Measurements from ENCODE around the gene RNF113B. TPM values are rescaled to one million over a fixed set of nuclear protein-coding genes. Genes with fewer than 3 reads are reported as not detected.

RNF113B gene
- polyA plus RNA-seq (ENCODE audit: insufficient read length): not detected
- long read RNA-seq, donor 1: 0 reads
- long read RNA-seq, donor 2: 0 reads
- long read RNA-seq, donor 3: 0 reads
- long read RNA-seq, donor 4: 0 reads
- long read RNA-seq, donor 5: 0 reads
- long read RNA-seq, donor 6: 0 reads
- long read RNA-seq, donor 7: 0 reads
- long read RNA-seq, donor 8: 0 reads

DNA sequence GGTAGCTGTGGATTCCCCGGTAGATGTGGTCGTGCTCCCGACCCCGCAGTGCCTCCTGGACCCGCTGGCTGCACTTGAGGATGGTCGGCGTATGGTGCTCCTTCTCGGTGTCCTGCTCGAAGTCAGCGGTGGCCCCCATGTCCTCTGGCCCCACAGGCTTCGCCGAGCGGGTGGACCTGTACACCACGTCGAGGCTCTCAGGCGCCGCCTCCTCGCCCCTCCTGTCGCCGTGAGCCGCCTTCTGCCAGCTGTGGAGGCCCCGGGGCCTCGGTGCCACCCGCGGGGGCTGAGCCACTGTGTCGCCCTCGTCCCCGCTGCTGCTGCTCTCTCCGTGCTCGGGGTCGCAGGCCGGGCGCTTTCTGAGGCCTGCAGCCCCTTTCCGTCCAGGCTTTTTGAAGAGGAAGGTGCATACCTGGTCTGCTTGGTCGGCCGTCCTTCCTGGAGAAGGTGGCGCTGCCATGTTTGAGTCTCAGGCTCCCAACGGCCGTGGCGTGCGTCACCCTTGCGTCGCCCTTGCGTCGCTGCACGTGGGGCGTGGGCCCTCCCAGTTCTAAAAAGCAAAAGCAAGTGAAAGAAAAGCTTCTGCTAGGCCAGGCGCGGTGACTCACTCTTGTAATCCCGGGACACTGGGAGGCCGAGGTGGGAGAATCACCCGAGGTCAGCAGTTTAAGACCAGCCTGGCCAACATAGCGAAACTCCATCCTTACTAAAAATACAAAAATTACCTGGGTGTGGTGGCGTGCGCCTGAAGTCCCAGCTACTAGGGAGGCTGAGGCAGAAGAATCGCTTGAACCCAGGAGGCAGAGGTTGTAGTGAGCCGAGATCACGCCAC lies at the start of gene RNF113B:
Gene RNF113B, minus strand, starts transcription at position 493 of the 832 bp plus-strand sequence. Its CDS starts 33 bp downstream, at position 460.
- no peak for DNase-seq

DNA sequence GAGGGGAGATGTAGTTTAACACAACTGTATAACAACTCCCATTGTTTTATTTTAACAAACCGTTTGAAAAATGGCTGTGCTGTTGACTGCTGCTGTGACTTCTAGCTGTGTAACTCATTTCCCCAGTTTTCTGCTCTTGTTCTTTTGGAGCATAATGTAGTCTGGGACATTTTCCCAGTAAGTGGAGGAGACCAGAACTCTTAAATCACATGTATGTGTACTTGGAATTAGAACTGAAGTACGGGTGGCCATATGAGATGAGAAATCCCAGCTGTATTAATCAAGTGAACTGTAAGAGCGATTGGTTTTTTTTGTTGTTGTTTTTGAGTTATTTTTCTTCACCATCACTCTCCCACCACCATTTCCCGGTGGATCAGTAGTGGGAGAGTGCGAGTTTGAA lies 49.4 kb upstream of the RNF113B start:
- no peak for DNase-seq

DNA sequence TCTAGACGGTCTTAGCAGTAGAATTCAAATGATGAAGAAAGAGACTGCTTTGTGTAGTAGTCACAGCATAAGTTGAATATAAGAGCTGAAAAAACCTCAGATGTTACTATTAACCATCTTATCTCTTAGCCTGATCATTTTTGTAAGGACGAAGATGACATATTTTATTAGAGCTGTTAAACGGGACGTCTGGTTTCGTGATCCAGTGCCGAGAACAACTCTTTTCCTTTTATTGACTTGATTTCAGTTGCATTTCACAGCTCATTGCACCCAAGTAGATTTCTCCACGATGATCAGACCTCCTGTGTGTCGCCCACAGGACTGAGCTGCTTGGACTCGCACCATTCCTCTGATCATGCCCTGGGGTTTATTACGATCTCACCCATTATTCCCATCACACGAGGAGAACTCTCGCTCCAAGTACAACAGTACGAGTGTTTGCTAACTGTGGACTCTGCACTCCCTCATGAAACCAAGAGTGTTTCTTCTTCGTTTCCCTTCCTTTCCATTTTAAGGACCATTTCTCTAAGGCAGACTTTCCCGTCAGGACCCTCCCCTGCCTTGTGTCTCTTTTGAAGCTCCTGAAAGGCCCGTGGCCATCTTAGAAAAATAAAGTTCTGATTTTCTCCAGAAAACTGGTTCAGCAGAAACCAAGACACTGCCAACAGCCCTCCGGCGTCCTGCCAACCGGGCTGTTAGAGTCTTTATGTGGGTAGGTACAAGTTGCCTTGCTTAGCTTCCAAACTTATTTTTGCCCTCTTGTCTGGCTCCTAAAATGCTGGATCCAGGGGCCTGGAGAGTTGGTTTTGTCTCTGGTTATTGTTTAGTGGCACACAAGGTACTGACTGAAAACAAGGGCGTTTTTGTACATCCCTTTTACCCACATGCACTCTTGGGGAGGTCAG lies 48.2 kb upstream of the RNF113B start:
- DNase-seq: no peak

DNA sequence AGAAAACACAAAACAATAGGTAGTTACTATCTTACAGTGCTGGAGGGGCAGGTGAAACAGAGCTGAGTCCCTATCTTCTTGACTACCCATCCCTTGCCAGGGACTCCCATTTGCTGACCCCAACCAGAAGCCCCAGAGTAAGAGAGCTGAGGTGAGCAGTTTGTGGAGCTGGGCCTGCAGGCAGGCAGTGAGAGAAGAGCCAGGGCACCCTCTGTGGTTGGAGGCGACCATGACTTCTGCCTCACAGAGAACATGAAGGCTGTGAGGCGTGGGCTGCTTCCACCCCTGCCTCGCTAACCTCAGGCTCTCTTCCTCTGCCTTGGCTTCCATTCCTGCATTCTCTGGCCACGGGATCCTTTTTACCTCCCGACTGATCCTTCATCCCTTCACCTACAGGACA lies 47.5 kb upstream of the RNF113B start:
- DNase-seq: no peak

DNA sequence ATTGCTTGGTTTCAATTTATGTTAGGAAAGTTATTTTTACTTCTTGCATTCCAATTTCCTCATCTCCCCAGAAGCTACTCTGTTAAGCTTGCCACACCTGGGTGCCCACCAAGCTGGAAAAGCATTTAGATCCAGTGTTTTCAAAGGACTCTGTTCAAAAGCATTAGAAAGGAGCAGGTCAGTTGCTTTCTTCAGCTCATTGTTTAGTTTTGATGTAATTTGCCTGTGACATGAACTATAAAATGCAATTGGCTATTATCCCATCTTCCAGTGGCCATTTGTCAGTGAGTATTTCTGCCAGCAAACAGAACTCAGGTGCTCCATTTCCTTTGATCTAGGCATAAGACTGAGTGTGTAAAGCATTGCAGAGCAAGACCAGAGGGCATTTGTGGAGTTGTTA lies 46.7 kb upstream of the RNF113B start:
- no peak for DNase-seq

DNA sequence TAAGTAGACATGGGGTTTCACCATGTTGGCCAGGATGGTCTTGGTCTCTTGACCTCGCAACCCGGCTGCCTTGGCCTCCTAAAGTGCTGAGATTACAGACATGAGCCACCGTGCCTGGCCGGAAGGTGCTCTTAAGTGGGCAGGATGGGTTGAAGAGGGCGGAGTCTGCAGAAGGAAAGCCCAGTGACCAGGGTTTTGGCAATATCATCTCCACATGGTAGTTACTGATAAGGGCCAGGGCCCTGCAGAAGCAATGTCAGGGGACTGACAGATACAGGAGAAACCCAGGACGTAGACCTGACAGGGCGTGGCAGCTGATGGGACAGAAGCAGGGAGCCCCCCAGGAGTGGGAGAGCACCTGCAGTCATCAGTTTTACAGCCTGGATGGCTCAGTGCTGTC lies 45.7 kb upstream of the RNF113B start:
- no peak for DNase-seq

DNA sequence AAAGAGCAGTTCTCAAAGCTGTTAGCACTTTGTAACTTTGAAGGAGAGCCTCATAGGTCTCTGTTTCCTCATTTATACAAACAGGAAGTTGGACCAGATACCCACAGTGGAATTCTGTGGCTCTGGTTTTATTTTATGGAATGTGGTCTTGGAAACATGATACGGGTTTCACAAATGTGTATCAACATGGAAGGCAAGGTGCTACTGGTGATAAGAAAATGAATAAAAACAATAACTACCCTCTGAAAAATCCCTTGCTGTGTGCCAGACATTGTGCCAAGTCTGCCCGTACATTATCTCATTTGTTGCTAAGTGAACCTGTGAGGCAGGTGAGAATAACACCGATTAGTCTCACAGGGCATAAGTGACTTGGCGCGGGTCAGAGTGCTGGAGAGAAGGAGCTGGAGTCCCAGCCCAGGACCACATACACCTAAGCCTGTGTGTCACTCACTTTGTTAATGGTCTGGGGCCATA lies 45.0 kb upstream of the RNF113B start:
- no peak for DNase-seq

DNA sequence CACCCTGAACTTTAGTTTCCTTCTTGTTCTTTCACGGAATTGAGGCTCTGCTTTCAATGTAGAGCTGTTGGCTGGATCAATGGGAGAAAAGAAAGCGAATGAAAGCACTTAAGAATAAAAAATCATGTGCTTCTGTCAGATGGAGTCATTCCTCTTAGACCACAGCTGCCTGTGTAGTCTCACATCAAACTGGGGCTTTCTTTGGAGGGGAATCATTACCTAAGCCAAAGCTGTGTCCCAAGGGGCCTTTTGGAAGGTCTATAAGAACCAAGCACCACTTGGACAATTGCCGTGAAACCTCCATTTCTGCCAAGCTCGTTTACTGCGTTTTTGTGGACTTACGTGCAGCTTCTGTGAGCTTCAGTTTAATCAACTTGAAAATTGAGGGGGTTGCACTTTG lies 44.2 kb upstream of the RNF113B start:
- no peak for DNase-seq

DNA sequence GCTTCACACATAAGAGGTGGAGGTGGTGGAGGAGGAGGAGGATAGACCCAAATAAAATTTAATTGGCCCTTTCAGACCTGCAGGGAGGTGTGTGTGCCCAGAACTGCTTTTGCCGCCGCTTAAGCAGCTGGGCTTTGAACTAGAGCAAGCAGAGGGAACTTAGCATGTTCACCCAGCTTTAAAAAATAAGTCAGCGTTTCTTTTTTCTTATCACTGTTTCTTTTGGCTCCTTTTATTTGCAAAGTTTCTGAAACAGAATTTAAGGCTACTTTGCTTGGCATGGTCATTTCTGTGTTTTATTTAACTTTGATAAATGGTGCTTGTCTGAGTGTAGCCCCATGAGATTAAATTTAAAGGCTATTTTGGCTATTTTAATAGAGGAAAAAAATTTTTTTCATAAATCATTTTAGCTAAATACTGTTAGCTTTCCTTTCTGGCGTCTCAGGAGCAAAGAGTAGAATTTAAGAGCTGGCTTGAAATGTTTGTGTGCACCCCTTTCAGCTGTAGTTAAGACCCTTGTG lies 43.3 kb upstream of the RNF113B start:
- DNase-seq: no peak

DNA sequence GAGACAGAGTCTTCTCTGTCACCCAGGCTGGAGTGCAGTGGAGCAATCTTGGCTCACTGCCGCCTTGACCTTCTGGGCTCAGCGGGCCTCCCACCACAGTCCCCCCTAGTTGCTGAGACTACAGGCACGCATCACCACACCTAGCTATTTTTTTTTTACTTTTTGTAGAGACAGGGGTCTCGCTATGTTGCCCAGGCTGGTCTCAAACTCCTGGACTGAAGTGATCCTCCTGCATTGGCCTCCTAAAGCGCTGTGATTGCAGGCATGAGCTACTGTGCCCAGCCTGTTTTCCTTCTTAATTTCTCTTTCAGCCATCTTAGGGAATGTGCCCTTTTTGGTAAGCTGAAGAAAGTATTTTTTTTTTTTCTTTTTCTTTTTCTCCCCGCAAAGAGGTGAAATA lies 42.6 kb upstream of the RNF113B start:
- no peak for DNase-seq

DNA sequence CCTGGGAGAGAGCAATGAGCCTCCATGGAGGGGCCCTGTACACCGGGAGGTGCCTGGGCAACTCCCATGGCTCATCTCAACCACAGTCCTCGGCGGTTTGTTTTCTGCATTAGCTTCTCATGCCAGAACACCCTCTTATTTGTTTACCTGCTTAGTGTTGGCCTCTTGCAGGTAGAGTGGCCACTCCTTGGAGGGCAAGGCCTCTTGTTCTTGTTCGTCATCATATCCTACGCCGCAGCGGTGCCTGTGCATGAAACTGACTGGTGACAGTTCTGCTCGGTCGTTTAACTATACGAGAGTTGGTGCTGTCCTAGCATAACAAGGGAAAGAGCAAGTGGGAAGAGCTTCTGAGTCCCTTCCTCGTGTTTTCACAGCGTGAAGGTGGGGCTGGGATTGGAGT lies 40.5 kb upstream of the RNF113B start:
- DNase-seq: no peak

DNA sequence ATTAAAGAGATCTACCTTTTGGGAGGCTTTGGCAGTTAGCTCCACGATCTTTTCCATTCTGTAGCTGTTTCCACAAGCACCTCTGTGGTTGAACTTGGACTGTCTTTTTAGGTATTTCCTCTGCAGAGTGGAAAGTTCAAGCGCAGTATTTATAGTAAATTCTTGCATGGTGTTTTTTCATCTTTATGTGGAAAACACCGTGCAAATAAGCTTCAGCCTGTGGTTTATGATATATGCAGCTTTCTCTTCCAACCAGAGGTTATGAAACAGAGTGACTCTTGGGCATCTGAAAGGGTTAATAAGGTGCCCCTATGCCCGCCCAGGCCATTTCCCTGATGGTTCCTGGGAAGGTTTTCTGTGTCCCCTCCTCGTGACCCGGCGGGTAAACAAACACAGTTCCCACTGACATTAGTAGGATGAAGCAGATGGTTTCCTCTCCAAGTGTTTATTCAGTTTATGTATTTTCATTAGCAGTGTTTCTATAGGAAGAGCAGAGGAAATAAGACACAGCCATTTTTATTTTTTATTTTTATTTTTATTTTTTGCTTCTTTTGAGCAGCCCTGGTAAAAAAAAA lies 39.7 kb upstream of the RNF113B start:
- DNase-seq: no peak

DNA sequence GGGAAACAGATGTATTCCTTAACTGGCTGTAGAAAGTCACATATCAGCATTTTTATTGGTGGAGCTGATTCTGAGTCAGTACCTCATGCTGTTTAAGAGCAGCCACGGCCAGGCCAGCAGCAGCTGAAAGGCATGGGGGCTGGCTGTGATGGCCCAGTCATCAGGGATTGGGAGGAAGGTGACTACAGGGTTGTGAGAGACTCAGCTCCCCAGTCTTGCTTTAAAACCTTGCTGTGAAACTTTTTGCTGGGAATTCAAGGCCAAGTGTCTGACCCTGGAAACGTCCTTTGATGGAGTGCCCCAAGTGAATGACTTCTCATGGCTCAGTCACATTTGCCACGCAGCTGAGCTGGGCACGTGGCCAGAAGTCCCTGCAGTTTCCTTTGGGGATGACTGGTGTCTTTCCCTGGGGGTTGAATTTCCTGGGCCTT lies 39.1 kb upstream of the RNF113B start:
- no peak for DNase-seq

DNA sequence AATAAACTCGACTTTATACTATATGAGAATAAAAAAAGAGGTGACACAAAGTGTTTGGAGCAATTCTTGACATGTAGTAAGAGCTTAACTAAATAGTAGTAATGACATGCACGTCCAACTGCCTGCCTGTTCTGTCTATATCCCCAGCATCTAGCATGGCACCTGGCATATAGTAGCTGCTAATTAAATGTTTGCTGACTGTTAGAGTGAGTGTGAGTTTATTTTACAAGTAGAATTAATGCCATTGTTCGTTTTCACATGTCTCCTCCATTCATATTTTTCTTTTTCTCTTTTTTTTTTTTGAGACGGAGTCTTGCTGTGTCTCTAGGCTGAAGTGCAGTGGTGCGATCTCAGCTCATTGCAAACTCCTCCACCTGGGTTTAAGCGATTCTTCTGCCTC lies 38.4 kb upstream of the RNF113B start:
- no peak for DNase-seq

DNA sequence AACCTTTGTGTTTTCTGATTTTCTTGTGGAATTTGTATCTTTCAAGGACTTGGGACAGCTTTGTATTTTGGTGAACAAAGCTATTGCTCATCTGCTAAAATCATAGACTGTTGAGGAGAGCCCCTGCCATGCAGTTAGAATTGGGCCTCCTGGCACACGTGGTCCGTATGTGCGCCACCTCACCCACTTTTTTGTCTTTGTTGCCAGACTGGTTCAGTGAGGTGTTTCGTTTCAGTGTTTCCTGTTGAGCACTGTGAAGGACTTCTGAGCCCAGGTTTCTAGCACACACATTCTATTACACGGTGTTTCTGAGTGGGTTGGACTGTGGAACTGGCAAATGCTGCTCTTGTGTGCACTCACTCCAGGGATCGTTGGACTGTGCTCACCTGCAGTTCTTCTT lies 37.6 kb upstream of the RNF113B start:
- DNase-seq: no peak

DNA sequence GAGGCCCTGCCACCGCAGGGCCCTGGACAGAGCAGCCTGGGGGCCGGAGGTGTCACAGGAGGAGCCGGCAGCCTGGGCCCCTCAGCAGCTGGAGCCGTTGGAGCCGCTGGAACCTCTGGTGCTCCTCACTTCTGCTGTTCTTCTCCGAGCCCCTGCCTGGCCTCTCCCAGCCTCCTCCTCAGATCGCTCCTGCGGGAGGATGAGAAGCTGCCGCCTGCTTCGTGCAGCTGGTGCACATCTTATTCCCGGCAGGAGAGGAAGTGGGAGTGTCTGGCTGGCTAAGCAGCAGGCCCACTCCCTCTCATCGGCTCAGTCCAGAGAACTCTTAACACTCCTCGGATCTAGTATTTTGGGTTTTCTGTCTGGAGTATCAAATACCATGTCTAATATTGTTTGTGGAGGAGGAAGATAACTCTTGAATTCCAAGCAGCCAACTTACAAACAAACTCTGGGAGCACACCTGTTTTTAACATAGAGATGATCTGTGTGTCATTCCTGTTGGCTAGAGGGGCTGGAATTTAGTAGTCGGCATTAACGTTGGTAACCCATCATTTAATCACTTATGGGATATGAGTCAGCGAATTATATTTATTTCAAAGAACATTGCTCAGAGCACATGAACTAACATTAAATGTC lies 37.1 kb upstream of the RNF113B start:
- DNase-seq: no peak

DNA sequence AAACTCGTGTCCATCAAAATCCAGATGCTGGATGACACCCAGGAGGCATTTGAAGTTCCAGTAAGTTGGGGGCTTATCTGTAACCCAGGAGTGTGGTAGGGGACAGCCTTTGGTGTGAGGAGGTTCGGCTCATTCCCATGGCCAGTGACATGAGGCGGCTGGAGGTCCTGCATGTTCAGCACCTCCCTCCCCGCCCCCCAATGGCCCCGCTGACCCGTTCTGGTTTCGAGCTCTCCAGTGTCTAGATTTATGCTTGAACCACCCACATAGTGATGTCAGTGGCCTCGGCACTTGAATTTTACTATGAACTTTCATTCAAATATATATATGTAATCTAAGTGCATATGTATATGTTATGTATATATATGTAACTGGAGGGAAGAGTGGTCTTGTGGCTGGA lies 36.3 kb upstream of the RNF113B start:
- no peak for DNase-seq

DNA sequence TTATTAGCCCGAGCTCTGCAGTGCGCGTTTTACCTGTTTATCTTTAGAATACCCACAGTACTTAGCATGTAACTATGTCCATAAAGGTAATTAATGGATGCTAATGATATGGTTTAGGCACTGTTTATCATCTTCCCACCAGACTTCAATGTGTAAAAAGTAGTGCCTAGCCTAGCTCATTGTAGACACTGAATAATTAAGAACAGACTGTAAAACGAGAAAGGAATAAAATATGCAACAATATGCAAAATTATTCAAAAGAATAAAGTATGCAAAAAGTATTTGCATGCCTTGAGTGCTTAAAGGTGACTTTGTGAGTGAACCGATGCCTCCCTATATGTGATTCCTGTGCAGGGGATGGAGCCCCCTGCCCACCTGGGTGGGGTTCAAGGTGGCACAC lies 35.7 kb upstream of the RNF113B start:
- DNase-seq: no peak

DNA sequence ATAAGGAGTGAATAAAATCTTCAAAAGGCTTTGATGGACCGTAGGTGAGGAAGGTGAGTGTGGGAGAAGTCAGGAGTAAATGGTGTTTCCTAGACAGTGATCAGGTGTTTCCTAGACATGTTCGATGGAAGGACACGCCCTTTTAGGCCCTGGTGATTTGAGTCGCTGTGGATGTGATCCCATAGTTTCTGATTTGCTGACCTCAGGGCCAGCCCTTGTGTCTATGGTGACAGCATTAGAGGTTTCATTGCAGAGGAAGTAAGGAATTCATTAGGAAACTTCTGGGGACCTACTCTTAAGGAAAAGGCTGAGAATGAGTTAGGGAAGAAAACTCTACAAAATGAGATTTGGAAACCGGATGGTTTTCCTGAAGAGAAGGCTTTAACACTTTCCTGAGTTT lies 31.5 kb upstream of the RNF113B start:
- DNase-seq: no peak

DNA sequence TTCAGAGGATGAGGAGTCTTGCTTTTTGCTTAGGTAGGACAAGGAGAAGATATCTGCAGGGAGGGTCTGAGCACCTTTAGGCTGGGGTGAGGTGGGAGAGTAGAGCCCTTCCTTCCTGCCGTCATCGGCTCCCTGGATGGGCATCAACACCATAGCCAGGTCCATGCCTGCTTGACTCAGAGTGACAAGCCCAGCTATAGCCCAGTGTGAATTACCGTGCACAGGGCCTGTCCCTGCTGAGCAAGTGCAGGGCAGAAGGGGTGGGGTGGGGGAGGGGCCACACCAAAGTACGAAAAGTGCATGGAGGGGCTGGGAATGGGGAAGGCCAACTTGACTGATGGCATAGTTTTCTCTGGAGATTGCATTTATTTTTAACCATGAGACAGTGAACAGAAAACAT lies 30.3 kb upstream of the RNF113B start:
- DNase-seq: no peak

DNA sequence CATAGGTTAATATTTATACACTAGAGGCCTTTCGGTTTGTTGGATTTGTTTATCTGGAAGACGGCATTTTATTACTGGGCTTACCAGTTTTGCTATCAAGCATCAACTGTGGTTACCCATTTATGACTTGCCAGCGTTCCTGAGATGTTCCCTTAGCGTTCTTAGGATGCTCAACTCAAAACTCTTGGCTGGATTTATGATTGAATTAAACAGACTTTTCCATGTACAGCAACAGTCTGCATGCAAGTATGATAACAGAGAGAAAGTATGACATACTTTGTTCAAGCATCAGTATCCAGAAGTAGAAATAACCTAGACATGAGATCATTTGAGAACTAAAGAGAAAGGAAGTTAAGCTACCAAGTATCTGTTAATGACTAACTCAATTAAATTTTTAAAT lies 29.9 kb upstream of the RNF113B start:
- DNase-seq: no peak

DNA sequence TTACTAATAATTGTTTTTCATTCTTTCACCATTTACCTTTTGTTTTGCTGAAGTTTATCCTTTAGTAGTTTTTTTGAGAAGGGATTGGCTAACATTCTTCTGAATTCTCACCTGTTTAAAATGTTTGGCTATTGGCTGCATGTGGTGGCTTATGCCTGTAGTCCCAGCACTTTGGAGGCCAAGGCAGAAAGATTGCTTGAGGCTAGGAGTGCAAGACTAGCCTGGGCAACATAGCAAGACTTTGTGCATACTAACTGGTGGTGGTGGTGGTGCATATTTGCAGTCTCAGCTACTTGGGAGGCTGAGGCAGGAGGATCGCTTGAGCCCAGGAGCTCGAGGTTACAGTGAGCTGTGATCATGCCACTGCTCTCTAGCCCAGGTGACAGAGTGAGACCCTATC lies 27.5 kb upstream of the RNF113B start:
- no peak for DNase-seq

Data from left kidney (tissue), 8 donors.